OCI-LY7 (cell line): ENCODE results near the gene CDC42EP1. TPM values are rescaled to one million over a fixed set of nuclear protein-coding genes. Genes with fewer than 3 reads are reported as not detected.

ENCODE experiments used
- BruUV-seq: library from RNA; stranded (reverse); fragments of 400-500 nt; replicated peaks from 2 replicates; lab custom pipeline; 2021; lab: Mats Ljungman, UMichigan
- CTCF ChIA-PET: fragments of 300-600 bp; sonication (Branson Sonifier 250); formaldehyde crosslinking; loops from one replicate; lab custom pipeline; 2022; ENCODE audit warnings: antibody characterized with exemption; ENCODE audit not compliant: unreplicated experiment; lab: Charles Lee
- POLR2A ChIA-PET: fragments of 300-600 bp; sonication (Branson Sonifier 250); formaldehyde crosslinking; loops from one replicate; lab custom pipeline; 2022; ENCODE audit warnings: antibody characterized with exemption; lab: Charles Lee
- DNase-seq: peaks from one replicate; pipeline ENCODE4 v3.0.0-alpha.2; 2015; ENCODE audit warnings: low spot score
- H2AFZ ChIP-seq: fragments of 200-600 bp; sonication (generic), shearing (Covaris generic); 2 replicates; pipeline ENCODE4 v1.6.1; 2014; ENCODE audit warnings: mild to moderate bottlenecking, antibody characterized with exemption, low read length, moderate library complexity
- H3K27ac ChIP-seq: fragments of 200-600 bp; sonication (generic); 2 replicates; pipeline ENCODE4 v1.5.1; 2014; ENCODE audit warnings: mixed run types, low read depth, mild to moderate bottlenecking, moderate library complexity, low read length, inconsistent platforms; ENCODE audit not compliant: poor library complexity, severe bottlenecking
- H3K36me3 ChIP-seq: fragments of 200-600 bp; sonication (generic); 2 replicates; pipeline ENCODE4 v1.6.1; 2014; ENCODE audit warnings: mild to moderate bottlenecking, antibody characterized with exemption, low read length, moderate library complexity, mixed read lengths; ENCODE audit not compliant: insufficient read depth
- H3K4me1 ChIP-seq: fragments of 200-600 bp; sonication (generic); 2 replicates; pipeline ENCODE4 v1.5.1; 2014; ENCODE audit warnings: mild to moderate bottlenecking, low read length; ENCODE audit not compliant: insufficient read depth, poor library complexity, severe bottlenecking
- H3K4me2 ChIP-seq: fragments of 200-600 bp; sonication (generic); 2 replicates; pipeline ENCODE4 v1.6.1; 2014; ENCODE audit warnings: mild to moderate bottlenecking, low read length
- H3K4me3 ChIP-seq: fragments of 200-600 bp; sonication (generic); 2 replicates; pipeline ENCODE4 v1.5.1; 2014; ENCODE audit warnings: mild to moderate bottlenecking, low read depth, low read length; ENCODE audit not compliant: poor library complexity, severe bottlenecking
- H3K79me2 ChIP-seq: fragments of 200-600 bp; sonication (generic); 2 replicates; pipeline ENCODE4 v1.6.1; 2016; ENCODE audit warnings: low read depth, mild to moderate bottlenecking, low read length, moderate library complexity, mixed read lengths; ENCODE audit not compliant: insufficient read depth
- H3K9me2 ChIP-seq: fragments of 200-600 bp; sonication (generic); 2 replicates; pipeline ENCODE4 v1.6.1; 2016; ENCODE audit warnings: mild to moderate bottlenecking, low read length, mixed read lengths; ENCODE audit not compliant: insufficient read depth
- H3K9me3 ChIP-seq: fragments of 200-600 bp; sonication (generic); 2 replicates; pipeline ENCODE4 v1.6.1; 2014; ENCODE audit warnings: mild to moderate bottlenecking, mixed run types, low read length, mixed read lengths
- H4K20me1 ChIP-seq: fragments of 200-600 bp; sonication (generic); 2 replicates; pipeline ENCODE4 v1.6.1; 2014; ENCODE audit warnings: mild to moderate bottlenecking, antibody characterized with exemption, low read length, moderate library complexity, mixed read lengths; ENCODE audit not compliant: insufficient read depth
- EZH2phosphoT487 ChIP-seq: fragments of 200-600 bp; sonication (generic); IDR thresholded peaks from 2 replicates; pipeline ENCODE4 v1.6.1; 2018; ENCODE audit warnings: low read depth, borderline replicate concordance, mild to moderate bottlenecking, mixed run types, antibody characterized with exemption, low read length, moderate library complexity, mixed read lengths
- intact Hi-C: fragments of 100-400 bp; cut with micrococcal nuclease; formaldehyde crosslinking; loops from one replicate; pipeline ENCODE4 v1.10.0; 2022; ENCODE audit not compliant: unreplicated experiment
- total RNA-seq, 2 experiments: library from RNA; depleted of rRNA in 1 of 2; stranded (reverse); fragments of >200 nt in 1 of 2; shearing (Covaris generic) in 1 of 2; gene quantifications; 2 replicates each; pipeline ENCODE4 v1.2.3, GENCODE V29; 2014 to 2022
- TF ChIP-seq, protein P1 (sequence below): fragments of 200-600 bp; sonication (generic); conservative IDR thresholded peaks from 2 replicates; pipeline ENCODE4 v1.5.1; 2014; ENCODE audit warnings: mild to moderate bottlenecking, antibody characterized with exemption, low read length, moderate library complexity, mixed read lengths

Gene CDC42EP1
- total RNA-seq, 2 experiments from 2014 or later, result not detected

DNA sequence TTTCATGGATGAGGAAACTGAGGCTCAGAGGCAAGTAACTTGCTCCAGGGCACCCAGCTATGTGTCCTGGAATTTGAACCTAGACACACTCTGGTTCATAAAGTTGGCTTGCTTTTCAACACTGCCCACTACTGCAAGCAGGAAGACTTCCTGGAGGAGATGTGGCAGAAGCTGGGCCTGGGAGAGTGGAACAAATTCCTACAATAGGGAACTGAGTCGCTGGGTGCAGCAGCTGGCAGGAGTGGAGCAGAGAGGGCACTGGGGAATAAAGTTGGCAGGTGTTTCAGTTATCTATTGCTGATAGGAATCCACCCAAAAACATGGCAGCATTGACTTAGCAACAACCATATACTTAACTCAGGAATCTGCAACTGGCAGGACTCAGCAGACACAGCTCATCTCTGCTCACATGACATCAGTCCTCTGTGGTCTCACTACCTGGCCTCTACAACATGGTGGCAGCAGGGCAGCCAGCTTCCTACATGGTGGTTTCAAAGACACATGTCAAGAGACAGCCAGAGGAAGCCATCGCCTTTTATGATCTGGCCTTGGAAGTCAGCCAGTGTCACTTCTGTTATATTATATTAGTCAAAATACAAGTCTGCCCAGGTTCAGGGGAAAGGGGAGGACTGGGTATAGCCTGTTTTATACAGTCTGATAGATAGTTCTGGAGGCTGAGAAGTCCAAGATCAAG, 30.5 kb upstream of the CDC42EP1 start:
- intact Hi-C loops, result no loop called here
- no peak overlapping the region for H3K4me3 ChIP-seq
- no TSS peak for BruUV-seq
- no peaks in the 10 kb centered on the region for H3K36me3 ChIP-seq
- TF ChIP-seq, protein P1, sequence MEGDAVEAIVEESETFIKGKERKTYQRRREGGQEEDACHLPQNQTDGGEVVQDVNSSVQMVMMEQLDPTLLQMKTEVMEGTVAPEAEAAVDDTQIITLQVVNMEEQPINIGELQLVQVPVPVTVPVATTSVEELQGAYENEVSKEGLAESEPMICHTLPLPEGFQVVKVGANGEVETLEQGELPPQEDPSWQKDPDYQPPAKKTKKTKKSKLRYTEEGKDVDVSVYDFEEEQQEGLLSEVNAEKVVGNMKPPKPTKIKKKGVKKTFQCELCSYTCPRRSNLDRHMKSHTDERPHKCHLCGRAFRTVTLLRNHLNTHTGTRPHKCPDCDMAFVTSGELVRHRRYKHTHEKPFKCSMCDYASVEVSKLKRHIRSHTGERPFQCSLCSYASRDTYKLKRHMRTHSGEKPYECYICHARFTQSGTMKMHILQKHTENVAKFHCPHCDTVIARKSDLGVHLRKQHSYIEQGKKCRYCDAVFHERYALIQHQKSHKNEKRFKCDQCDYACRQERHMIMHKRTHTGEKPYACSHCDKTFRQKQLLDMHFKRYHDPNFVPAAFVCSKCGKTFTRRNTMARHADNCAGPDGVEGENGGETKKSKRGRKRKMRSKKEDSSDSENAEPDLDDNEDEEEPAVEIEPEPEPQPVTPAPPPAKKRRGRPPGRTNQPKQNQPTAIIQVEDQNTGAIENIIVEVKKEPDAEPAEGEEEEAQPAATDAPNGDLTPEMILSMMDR, result no peak
- no peak for TF ChIP-seq EZH2phosphoT487
- ChIA-PET CTCF (no interaction called here), POLR2A (no interaction called here)
- no peaks in the 10 kb centered on the region for H4K20me1 ChIP-seq
- H3K9me3 ChIP-seq, result no peaks in the 10 kb centered on the region
- H3K4me1 ChIP-seq, result no peaks in the 10 kb centered on the region
- no peaks in the 10 kb centered on the region for H3K79me2 ChIP-seq
- DNase-seq, result no peak
- no peak overlapping the region for H2AFZ ChIP-seq
- no peaks in the 10 kb centered on the region for H3K9me2 ChIP-seq
- no peak overlapping the region for H3K27ac ChIP-seq
- H3K4me2 ChIP-seq, result no peak overlapping the region

- no peak overlapping the region for H2AFZ ChIP-seq
- no peaks in the 10 kb centered on the region for H3K79me2 ChIP-seq
- H3K36me3 ChIP-seq, result no peaks in the 10 kb centered on the region
- no peak overlapping the region for H3K27ac ChIP-seq
- H3K9me2 ChIP-seq, result no peaks in the 10 kb centered on the region
- H3K9me3 ChIP-seq, result no peaks in the 10 kb centered on the region
- H3K4me1 ChIP-seq, result peaks cover 11% of the 10 kb centered on the region
- intact Hi-C loops, result no loop called here
- TF ChIP-seq EZH2phosphoT487, result no peak
- TF ChIP-seq, protein P1, result no peak
- H4K20me1 ChIP-seq, result no peaks in the 10 kb centered on the region
- BruUV-seq, result no TSS peak
- H3K4me3 ChIP-seq, result no peak overlapping the region
- DNase-seq, result no peak
- POLR2A ChIA-PET, result interaction anchor here (0.6 to 0.7 kb wide), 2 partner anchors 50 to 1469 kb away, joined by 3 read pairs; no protein-coding TSS in a partner anchor
- H3K4me2 ChIP-seq, result no peak overlapping the region
- CTCF ChIA-PET, result no interaction called here
Measured at GRCh38 chr22:37533995-37534394, 26.3 kb upstream of the CDC42EP1 start.

DNA sequence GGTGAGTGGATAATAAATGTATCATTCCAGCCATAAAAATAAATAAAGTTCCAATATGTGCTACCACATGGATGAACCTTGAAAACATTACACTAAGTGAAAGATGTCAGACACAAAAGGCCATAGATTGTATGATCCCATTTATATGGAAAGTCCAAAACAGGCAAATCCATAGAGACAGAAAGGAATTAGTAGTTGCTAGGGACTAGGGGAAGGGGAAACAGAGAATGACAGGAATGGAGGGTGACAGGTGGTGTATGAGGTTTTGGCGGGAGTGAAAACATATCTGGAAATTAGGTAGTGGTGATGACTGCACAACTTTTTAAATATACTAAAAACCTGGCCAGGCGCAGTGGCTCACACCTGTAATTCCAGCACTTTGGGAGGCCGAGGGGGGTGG, 25.8 kb upstream of the CDC42EP1 start:
- no TSS peak for BruUV-seq
- intact Hi-C loops, result no loop called here
- Histone ChIP-seq H3K27ac (no peak overlapping the region), H3K36me3 (no peaks in the 10 kb centered on the region), H2AFZ (no peak overlapping the region), H3K4me3 (no peak overlapping the region), H3K4me2 (no peak overlapping the region), H3K4me1 (peaks cover 16% of the 10 kb centered on the region), H3K79me2 (no peaks in the 10 kb centered on the region), H4K20me1 (no peaks in the 10 kb centered on the region), H3K9me3 (no peaks in the 10 kb centered on the region), H3K9me2 (no peaks in the 10 kb centered on the region)
- no peak for DNase-seq
- no peak for TF ChIP-seq EZH2phosphoT487
- TF ChIP-seq, protein P1, result no peak
- CTCF ChIA-PET, result no interaction called here
- POLR2A ChIA-PET, result interaction anchor here (0.7 kb wide), 1 partner anchor 50 kb away, joined by 3 read pairs; no protein-coding TSS in a partner anchor
